Brain microvascular endothelial cell (primary cell): ENCODE data around the gene BEX3.
"Not testable (repeated sequence)": the region's sequence is repeated elsewhere in the genome, so short reads cannot be mapped to it uniquely, and the experiment has no call there.

Source experiments
- DNase-seq: peaks from one replicate; pipeline ENCODE4 v3.0.0-alpha.2; 2020
- H3K27ac ChIP-seq: fragments of 250-450 bp; sonication (Bioruptor Pico); 2 replicates; pipeline ENCODE4 v1.5.1; 2020; ENCODE audit warnings: mild to moderate bottlenecking, moderate library complexity
- H3K27me3 ChIP-seq: fragments of 250-450 bp; sonication (Bioruptor Pico); replicated peaks from 2 replicates; pipeline ENCODE4 v1.5.1; 2020; ENCODE audit warnings: mild to moderate bottlenecking
- H3K36me3 ChIP-seq: fragments of 250-450 bp; sonication (Bioruptor Pico); replicated peaks from 2 replicates; pipeline ENCODE4 v1.5.1; 2020; ENCODE audit warnings: mild to moderate bottlenecking
- H3K4me3 ChIP-seq: 2 replicates; pipeline ENCODE4 v1.5.1; 2011; ENCODE audit warnings: low read depth, mild to moderate bottlenecking, control low read depth, low read length, moderate library complexity
- in situ Hi-C: cut with HindIII; loops from 2 replicates; pipeline ENCODE4 v1.10.0; 2017; ENCODE audit warnings: low sequenced_read_pairs, low pct_ligation_motif_present
- TF ChIP-seq, protein P1 (sequence below): IDR thresholded peaks from 2 replicates; pipeline ENCODE4 v1.5.1; 2011; ENCODE audit warnings: low read depth, mild to moderate bottlenecking, moderate library complexity, low read length, control low read depth, inconsistent platforms; ENCODE audit errors: missing control alignments

The BEX3 gene

DNA sequence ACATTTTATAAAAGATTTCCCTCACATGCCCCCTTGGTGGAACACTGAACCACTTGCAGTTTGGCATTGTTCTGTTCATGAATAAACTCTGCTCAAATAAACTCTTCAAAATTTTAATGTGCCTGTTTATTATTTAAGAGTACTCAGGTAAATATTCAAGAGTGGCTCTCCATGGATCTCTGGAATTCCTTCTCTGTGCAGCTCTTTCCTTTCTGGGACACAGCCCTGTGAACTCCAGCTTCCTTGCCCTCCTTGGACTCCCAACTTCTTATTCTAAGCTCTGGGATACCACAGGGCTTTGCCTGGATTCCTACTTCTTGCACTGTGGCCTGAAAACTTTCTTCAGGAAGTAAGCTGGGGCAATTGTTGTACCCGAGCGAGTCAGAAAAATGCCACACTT lies 8.3 kb downstream of the BEX3 start:
- Histone ChIP-seq H3K36me3 (no peaks in the 10 kb centered on the region), H3K27me3 (no peaks in the 10 kb centered on the region), H3K27ac (no peak overlapping the region), H3K4me3 (no peak overlapping the region)
- in situ Hi-C loops, result no loop called here
- TF ChIP-seq, protein P1, sequence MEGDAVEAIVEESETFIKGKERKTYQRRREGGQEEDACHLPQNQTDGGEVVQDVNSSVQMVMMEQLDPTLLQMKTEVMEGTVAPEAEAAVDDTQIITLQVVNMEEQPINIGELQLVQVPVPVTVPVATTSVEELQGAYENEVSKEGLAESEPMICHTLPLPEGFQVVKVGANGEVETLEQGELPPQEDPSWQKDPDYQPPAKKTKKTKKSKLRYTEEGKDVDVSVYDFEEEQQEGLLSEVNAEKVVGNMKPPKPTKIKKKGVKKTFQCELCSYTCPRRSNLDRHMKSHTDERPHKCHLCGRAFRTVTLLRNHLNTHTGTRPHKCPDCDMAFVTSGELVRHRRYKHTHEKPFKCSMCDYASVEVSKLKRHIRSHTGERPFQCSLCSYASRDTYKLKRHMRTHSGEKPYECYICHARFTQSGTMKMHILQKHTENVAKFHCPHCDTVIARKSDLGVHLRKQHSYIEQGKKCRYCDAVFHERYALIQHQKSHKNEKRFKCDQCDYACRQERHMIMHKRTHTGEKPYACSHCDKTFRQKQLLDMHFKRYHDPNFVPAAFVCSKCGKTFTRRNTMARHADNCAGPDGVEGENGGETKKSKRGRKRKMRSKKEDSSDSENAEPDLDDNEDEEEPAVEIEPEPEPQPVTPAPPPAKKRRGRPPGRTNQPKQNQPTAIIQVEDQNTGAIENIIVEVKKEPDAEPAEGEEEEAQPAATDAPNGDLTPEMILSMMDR, result no peak
- DNase-seq, result no peak

DNA sequence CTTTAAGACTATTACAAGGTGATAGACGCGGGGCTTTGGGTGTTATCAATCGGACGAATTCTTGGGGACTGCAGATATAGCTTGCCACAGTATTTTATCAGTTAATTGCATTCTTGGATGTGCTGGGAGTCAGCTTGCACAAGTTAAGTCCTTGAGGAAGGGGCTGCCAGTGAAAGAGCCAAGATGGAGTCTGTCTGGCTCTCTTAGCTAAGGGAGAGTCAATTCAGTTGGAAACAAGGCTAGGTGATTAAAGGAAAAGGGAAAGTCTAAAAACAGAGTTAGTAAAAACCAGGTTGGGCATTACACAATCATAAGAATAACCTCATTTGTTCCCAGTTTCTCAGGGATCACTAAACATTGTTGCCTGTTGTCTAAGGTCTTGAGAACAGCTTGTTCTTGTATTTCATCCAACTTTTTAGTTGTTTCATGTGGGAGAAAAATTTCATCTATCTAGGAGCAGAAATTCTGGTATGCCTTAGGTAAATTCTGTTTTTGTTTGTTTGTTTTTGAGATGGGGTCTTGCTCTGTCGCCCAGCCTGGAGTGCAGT lies 9.0 kb downstream of the BEX3 start:
- H3K27me3 ChIP-seq, DNase-seq, H3K36me3 ChIP-seq, H3K4me3 ChIP-seq, in situ Hi-C loops, H3K27ac ChIP-seq: not testable (repeated sequence)

DNA sequence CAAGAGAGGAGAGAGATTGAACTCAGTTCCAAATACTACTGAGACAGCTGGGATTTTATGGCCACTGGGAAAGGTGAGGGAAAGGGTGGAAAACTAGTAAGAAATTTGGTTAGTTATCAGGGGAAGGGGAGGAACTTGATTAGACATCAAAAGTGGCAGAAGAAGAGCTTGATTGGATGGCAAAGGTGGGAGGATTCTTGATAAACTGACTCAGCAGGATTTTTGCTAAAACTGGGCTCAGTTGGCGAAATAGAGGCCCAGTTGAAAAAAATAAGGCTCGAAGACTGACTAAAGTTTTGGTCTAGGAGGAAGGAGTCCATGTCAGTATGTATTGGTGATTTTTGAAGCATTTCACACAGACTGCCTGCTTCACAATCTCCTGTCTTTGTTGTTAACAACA lies 10.0 kb downstream of the BEX3 start:
- no peak for DNase-seq
- TF ChIP-seq, protein P1, result no peak
- H3K27me3 ChIP-seq, result no peaks in the 10 kb centered on the region
- H3K36me3 ChIP-seq, result no peaks in the 10 kb centered on the region
- H3K27ac ChIP-seq, result no peak overlapping the region
- no peak overlapping the region for H3K4me3 ChIP-seq
- in situ Hi-C loops, result no loop called here

DNA sequence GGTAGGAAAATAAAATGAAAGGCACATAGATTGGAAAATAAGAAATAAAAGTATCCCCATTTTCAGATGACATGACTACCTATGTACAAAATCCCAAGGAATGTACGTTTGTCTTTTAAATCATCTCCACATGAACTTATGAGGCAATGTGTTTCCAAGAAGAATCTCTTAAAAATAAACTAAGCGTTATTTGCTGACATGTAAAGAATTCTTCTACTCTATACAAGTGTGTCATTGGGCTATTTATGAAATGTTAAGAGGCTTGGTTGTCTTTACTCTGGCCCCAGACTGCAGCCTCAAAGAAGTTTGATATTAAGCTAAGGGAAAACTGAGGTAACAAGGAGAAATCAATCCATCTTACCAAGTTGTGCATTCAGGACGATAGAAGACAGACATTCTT lies 17.1 kb downstream of the BEX3 start:
- in situ Hi-C loops, result no loop called here
- DNase-seq, result no peak

DNA sequence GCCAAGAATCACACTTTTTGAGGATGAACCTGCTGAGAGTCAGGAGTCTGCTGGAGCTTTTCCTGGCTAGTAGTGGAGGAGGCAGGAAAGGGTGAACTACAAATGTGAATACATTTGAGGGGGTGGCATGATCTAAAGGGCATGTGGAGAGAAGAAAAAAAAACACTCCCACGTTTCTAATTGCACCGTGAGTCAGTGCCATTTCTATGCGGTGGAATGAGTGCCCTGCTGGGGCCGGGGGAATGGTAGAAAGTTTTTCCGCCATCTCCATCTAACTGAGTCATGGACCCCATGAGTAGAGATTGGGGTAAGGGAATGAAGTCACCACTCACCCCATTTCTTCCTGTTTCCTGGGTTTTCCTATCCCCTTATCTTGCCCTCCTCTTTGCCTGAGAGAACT lies 19.8 kb downstream of the BEX3 start:
- peak overlapping the region; percentile 69 for H3K27ac ChIP-seq
- TF ChIP-seq, protein P1, result no peak
- H3K4me3 ChIP-seq, result no peak overlapping the region
- DNase-seq, result peak; percentile 36
- H3K27me3 ChIP-seq, result no peaks in the 10 kb centered on the region
- no peaks in the 10 kb centered on the region for H3K36me3 ChIP-seq
- in situ Hi-C loops, result no loop called here

More for the DNA sequence above, 17.1 kb downstream of the BEX3 start:
- Histone ChIP-seq H3K36me3 (no peaks in the 10 kb centered on the region), H3K27me3 (no peaks in the 10 kb centered on the region), H3K4me3 (no peak overlapping the region), H3K27ac (no peak overlapping the region)
- TF ChIP-seq, protein P1, result no peak

DNA sequence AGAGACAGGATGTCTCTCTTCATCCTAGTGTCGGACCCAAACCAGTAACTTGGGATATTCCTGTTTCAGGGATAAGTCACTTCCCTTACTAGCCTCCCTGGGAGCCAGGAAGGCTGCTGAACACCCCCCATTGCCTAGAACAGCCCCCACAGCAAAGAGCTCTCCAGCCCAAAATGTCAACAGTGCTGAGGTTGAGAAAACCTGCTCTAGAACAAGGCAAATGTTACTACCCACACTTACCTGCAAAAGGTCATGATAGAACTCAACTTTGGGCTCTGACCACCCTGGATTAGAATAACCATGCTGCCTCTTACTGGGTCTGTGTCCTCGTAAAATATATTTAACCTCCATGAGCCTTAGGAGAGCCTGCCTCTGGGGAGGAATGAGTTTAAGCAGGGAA lies 20.3 kb downstream of the BEX3 start:
- peak overlapping the region; percentile 69 for H3K27ac ChIP-seq
- in situ Hi-C loops, result no loop called here
- TF ChIP-seq, protein P1, result no peak

More for the DNA sequence above, 20.3 kb downstream of the BEX3 start:
- Histone ChIP-seq H3K27me3 (no peaks in the 10 kb centered on the region), H3K36me3 (no peaks in the 10 kb centered on the region), H3K4me3 (no peak overlapping the region)
- no peak for DNase-seq
